ENCODE data around the gene GNAI3. TPM values are rescaled to one million over a fixed set of nuclear protein-coding genes. Genes with fewer than 3 reads are reported as not detected.

GNAI3 gene
- total RNA-seq, result 8.7 and 11.8 TPM in 2 replicates

DNA sequence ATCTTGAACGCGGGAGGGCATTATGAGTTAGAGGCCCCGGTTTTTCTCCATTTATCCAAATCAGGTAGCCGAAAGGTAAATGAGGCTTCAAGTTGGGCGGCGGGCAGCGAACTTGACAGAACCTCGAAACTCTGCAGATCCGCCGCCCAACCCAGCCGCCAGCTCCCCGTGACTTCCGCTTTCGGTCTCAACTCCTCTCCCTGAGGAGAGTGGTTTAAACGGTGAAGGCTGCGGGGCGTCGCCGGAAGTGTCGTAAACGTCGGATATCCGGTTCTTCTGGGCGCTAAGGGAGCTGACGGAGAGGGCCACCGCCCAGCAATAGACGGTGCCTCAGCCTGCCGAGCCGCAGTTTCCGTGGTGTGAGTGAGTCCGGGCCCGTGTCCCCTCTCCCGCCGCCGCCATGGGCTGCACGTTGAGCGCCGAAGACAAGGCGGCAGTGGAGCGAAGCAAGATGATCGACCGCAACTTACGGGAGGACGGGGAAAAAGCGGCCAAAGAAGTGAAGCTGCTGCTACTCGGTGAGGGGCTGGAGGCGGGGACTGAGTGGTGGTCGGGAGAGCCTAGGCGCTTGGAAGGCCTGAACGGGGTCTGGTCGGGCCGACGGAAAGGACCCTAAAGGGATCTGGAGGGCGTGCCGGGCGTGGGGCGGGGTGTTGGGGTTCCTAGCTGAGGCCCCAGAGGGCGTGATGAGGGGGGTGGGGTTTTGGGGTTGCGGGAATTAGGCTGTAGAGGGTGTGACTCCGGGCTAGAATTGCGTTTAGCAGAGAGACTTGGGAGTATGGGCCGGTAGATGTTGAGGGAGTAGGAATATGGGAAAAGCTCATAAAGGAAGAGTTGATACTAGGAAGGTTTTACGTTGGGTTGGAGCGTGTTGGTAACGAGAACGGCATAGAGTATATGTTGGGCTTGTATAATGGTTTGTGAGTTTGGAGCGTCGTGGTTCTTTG is at the start of gene GNAI3:
Gene GNAI3 (plus strand): TSS at position 295 of the 947 bp plus-strand sequence. CDS start 106 bp downstream, at position 401.
- DNase-seq (ENCODE audit: low read depth in 2 of 2), result peak; percentile 92 to 97

DNA sequence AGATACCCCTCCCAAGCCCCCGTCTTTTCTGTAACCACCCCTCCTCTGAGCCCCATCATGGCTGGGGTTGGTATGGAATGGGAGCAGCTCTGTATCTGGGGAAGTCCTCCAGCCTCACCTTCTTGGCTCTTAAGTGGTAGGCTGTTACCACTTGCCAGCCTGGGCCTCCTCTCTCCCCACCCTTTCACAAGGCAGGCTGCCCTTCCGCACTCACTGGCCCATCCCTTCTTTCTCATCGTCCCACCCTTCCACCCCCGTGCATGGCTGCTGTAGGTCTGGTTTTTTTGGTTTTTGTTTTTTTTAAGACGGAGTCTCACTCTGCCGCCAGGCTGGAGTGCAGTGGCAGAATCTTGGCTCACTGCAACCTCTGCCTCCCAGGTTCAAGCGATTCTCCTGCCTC is 49.3 kb upstream of the GNAI3 start:
- no peak for DNase-seq (ENCODE audit: low read depth in 2 of 2)

DNA sequence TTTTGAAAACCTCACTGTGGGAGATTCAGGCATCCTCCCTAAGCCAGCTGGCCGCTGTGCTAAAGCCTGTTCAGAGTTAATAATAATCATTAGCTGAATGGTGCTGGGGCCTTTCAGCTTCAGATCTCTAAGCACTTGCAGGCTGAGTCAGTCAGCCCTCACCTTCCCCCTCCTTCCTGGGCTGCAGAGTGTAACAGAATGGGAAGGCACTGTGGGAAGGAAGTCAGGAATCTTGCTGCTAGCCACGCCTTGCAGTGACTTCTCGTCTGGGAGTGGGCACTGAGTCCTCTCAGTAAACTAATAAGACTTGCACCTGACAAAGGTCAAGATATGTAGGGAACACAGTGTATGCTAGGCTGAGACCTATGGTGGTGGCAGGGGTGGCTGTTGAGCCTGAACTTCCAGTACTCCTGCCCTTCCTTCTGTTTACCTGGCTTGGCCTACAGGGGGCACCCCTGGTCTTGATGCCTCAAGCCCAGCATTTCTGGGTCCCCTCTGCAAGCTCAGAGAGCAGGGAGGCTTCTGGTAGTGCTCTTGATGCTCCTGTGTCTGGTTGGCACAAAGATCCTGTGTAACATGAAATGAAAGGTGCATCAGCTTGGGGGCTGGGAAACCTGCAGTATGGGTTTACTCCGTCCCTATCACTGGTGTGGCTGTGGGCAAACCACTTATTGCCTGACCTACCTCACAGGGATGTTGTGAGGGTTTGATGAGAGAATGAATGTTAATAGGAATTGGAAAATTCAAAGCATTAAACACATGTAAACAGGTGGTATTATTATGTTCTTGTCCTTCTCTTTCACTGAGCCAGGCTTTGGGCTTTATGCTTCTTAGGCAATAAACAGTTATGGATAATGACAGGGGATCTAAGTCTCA is 48.5 kb upstream of the GNAI3 start:
- DNase-seq (ENCODE audit: low read depth in 2 of 2), result peak; percentile 40 to 70

DNA sequence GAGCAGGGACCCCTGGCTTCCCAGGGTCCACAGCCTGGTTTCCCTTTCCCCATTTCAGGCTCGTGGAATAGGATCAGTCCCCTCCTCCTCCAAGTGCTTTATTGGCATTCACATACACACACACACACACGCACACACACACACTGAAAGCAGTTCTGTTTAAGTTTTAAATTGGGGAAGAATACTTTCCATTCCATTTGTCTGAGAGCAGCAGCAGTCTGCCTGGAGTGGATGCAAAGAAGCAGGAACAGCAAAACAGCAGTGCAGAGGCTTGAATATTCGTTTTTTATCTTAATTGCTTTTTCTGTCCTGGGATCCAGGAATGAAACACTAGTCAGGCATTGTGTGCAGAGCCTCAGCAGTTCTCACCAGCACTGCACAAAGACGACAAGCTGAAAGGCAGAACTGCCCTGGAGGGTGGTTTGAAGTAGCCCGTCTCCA is 47.5 kb upstream of the GNAI3 start:
- no peak for DNase-seq (ENCODE audit: low read depth in 2 of 2)

DNA sequence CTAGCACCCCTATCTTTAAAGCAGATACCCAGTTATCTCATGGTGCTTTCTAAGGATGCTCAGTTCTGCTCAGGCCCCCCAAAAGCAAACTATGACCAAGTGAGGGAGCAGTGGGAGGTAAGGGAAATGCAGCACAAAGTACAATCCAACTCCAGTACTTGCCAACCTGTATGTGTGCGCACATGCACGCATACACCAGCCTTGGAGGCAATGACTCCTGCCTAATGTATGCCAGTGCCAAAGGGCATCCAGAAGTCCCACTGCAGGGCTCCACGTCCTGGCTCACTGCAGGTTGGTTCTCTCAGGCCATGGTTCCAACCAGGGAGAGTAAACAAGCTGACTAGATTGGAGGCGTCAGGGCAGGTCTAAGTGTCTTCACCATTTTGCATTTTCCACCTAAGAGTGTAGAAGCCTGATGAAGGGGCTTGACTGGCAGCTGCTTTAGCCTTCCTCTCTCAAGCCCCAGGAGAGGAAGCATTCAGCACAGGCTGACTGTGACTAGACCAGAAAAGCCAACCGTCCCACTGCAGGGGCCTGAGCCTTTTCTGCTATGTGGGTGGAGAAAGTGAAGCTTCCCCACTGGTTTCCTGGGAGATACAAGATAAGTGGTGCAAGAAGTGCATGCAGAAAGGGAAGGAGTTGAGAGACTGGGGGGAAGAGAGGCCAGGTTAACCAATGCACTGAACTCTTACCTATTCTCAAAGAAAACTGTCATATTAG is 46.6 kb upstream of the GNAI3 start:
- no peak for DNase-seq (ENCODE audit: low read depth in 2 of 2)

DNA sequence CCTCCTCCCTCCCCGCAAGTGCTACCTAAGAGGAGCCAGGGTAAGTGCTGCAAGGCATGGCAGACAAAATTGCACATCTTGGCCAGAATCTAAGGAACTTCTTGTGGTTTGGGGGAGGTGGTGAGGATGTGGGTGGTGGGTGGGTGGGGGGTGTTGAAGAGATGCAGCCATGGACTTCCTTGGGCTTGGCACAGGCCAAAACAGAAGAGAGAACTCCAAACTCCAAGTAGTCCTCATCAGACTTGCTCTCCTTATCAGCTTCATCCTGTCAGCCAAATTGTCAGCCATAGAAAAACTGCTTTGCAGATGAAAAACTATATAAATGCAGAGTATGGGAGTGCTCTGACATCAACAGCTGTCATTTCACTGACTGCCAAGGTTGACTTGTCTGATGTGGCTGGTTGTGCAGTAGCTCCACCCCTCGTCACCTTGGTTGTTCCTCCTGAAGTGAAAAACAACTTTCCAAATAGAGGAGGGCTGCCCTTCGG is 46.0 kb upstream of the GNAI3 start:
- DNase-seq (ENCODE audit: low read depth in 2 of 2), result no peak

DNA sequence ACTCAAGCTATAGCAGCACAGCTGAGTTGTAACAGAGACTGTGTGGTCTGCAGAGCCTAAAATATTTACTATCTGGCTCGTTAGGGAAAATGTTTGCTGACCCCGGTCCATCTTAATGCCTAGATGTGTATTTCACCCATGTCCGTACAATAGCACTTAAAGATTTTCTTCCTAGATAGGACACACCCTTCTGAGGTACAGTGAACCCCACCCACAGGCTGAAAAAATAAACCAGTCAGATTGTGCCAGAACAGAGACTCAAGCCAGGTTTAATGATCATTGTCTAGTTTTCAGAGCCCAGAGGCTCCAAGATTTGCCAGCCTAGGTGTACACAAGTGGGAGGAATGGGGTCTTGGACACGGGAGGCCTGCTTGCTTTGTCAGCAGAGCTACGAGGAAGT is 44.5 kb upstream of the GNAI3 start:
- no peak for DNase-seq (ENCODE audit: low read depth in 2 of 2)

DNA sequence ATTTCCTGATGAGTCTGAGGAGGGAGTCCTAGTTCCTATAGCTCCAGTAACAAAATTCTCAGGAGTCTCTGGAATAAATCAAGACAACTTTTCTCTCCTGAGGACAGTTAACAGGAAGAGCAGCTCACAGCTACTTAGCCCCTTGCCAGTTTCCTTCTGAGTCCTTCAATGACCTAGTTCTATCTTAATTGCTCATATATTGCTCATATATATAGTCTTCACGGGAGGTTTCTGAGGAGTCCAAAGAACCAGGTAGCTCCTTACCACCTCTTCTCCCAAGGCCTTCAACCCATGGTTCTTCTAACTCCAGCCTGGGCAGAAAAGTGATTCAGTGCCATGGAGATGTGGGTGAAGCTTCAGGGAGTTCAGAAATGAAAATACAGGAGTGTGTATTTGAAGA is 43.4 kb upstream of the GNAI3 start:
- DNase-seq (ENCODE audit: low read depth in 2 of 2), result no peak

DNA sequence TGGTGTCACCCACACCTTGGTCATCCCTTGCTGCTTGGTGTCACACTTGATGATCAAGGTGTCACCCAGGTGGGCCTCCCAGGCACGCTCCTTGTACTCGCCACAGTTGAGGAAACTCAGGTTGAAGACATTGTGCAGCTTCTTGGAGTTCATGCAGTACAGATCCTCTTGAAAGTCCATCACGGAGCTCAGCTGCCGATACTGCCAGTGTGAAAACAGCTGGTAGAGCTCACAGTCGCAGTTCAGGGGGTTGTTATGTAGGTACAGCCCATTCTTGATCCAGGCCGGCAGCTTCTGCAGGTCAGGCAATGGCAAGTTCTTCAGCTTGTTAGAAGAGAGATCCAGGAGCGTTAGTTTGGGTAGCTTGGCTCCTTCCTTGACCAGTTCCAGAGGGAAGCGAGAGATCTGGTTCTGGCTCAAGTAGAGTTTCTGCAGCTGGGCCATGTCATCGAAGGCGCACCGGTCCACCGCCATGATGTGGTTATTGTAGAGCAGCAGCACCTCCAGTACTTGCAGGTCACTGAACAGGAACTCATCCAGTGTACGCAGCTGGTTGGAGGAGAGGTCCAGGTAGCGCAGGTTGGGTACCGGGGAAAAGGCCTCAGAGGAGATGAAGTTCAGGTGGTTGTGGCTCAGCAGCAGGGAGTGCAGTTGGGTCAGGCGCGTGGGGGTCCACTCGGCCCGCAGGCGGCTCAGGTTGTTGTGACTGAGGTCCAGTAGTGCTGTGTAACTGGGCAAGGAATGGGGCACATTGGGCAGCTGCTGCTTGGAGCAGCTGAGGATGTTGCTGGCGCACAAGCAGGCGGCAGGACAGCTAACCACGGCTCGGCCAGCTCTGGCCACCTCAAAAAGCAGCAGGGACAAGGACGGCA is 40.2 kb upstream of the GNAI3 start:
- no peak for DNase-seq (ENCODE audit: low read depth in 2 of 2)

DNA sequence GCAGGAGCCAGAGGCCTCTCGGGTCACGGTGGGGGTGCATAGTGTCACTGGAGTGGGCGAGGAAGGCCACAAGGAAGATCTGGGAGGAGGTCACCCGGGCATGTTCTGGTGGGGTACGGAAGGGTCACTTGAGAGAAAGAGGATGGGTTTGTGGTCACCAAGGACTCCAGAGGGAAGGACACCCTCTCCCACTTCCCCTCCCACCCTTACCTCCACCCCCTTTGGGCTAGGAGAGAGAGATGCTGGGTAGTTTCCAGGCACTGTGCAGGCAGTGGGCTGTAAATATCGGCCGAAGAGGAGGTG is 39.6 kb upstream of the GNAI3 start:
- no peak for DNase-seq (ENCODE audit: low read depth in 2 of 2)

DNA sequence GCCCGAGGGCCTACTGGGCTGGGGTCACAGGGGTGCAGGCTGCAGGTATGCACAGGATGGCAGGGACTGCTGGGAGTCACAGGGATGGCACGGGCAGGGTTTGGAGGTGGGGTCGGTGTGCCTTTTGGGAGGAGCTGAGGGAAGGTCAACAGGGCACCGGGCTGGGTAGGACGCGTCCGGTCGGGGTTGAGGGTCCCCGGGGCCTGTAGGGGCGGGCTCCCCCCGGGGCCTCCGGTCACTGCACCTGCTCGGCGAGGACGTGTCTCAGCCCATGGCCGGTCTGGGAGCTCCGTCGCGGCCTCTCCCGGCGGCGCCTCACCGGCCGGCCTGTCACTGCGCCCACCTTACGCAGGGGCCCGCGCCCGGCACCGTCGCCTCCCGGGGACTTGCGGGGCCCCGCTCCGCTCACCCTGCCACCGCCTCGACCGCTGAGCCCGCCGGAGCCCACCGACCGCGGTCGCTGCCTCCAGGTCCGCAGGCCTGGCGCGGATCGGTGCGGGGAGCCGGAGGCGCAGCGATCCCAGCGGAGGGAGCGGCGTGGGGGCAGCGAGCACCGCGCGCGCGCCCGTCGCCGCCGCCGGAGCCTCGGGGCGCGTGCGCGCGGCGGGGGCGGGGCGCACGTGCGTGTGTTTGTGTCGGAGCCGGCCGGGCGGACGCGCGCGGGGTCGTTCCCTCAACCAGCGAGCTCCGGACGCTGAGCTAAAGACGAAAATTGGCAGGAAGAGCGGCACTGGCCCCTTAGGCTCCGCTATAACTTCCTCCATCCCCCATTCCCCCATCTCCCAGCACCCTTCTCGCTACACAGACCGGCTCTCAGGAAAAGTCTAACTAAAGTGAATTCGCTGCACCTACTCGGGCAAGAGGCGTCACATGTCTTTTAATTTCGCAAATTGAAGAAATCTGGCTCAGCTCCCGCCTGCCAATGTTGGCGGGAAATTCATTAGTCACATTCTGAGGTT is 39.0 kb upstream of the GNAI3 start, which contains the start of gene AMIGO1:
Gene AMIGO1 (minus strand): TSS at position 552 of the 959 bp plus-strand sequence. CDS start 815 bp downstream, outside the sequence.
- DNase-seq (ENCODE audit: low read depth in 2 of 2), result peak; percentile 54 to 69

DNA sequence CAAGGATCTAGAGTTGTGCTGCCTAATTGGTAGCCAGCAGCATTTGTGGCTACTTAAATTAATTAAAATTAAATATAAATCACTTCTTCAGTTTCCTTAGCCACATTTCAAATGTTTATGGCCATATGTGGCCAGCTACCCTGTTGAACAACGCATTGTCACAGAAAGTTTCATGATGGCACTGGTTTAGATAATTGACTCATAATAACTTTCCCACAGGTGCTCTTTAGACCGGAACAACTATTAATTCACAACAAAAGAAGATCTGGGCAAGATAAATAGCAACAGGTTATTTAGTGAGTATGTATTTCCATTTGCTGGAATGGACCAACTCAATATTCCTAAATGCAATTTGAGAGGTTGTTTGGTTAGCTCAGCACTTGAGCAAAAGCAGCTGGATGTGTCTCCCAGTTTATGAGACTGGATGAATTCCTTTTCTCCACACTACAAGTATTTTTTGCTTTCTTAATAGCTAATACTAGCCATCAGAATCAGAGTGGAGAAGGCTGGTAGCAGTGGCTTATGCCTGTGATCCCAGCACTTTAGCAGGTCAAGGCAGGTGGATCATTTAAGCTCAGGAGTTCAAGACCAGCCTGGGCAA is 35.2 kb upstream of the GNAI3 start:
- no peak for DNase-seq (ENCODE audit: low read depth in 2 of 2)

DNA sequence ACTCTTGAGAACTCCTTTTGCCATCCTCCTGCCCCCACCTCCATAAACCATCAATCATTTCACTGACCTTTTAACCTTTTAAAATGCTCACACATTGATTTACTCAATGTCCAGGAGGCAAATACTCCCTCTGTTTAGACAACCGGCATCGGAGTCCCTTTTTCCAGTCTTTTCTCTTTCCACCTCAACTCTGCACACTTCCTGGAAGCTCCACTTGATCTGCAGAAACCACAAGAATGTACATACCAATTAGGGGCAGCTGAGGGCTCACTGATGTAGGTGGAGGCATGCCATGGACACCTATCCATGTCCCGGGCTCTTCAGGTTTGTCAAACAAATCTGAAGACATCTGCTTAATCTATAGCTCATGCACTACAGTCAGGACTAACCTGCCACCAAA is 33.6 kb upstream of the GNAI3 start:
- no peak for DNase-seq (ENCODE audit: low read depth in 2 of 2)

DNA sequence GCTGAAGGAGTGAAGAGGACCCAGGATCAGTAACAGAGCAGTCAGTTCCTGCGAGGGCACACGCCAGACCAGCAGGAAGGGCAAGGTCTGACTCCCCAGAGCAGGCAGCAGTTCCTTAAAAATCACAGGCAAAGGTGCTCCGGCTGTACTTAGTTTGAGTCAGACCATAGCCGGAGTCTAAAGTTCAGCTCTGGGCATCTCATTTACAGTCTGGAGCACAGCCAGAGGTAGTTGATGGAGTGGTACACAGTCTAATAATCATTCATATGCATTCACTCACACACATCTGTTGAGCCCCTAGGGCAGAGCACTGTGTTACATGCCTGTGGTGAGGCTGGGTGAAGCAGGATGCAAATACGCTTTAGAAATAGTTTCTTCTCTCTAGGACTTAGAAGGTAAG is 31.5 kb upstream of the GNAI3 start:
- DNase-seq (ENCODE audit: low read depth in 2 of 2), result no peak

DNA sequence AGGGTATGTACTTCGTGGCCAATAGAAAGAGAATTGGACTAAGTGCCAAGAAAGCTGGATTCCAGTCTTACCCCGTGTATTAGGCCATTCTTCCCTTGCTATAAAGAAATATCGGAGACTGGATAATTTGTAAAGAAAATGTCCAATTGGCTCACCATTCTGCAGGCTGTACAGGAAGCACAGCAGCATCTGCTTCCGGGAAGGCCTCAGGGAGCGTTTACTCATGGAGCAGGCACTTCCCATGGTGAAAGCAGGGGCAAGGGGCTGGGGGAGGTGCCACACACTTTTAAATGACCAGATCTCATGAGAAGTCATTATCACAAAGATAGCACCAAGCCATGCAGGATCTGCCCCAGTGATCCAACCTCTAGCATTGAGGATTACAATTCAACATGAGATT is 31.1 kb upstream of the GNAI3 start:
- DNase-seq (ENCODE audit: low read depth in 2 of 2), result no peak

DNA sequence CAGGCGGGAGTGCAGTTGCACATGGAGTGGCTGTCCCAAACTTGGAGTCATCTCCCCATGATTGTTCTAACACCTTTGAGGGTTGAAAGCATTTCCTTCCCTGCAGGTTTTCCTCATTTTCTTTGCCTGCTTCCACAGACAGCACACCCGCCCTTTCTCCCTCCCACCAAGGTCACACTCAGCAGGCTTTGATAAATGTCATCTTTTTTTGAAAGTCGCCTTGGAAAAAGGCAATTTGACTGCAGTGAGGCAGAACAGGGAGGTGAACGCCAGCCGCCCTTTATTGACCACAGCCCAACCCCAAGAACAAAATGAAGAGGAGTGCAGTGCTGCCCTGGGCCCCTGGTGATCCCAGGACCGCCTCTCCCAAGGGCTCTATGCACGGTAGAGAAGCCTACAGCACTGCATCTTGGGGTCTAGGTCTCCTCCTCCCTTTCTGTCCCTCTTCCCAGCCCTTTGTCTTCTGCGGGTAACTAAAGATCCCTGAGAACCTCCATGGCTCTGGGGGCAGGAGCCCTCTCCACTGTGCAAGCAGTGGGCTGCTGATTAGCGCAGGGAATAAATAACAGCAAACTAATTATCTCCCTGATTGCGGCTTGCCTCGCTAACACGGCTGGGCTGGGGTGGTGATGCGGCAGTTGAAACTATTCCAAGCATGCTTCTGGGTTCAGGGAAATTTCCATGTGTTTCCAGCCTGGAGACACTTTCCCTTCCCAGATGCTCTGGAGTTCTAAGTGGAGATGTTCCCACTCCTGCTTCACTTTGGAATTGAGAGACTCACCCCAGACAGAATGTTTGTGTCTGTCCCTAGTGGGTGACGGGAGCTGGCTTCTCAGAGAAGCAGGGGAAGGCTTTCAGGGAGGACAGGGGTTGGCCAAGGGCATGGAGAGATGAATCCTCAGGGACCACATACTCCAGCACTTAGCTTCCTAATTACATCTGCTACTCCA is 27.1 kb upstream of the GNAI3 start:
- no peak for DNase-seq (ENCODE audit: low read depth in 2 of 2)

DNA sequence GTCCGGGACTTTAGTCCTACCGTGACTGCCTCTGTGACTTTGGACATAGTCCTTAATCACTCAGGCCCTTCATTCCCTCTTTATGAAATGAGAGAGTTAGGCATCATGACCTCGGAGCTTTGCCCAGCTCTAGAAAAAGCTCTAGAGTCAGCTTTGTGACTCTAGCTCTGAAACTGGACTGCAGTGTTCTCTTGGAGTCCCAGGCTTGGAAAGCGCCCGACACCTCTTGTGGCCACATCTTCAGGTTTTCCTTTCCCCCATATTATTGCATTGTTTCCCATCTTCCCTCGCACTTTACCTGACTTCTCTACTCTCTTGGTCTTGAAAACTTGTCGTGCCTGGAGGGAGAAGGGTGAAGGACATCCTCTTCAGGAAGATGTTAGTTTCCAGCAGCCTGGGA is 26.4 kb upstream of the GNAI3 start:
- DNase-seq (ENCODE audit: low read depth in 2 of 2), result no peak

DNA sequence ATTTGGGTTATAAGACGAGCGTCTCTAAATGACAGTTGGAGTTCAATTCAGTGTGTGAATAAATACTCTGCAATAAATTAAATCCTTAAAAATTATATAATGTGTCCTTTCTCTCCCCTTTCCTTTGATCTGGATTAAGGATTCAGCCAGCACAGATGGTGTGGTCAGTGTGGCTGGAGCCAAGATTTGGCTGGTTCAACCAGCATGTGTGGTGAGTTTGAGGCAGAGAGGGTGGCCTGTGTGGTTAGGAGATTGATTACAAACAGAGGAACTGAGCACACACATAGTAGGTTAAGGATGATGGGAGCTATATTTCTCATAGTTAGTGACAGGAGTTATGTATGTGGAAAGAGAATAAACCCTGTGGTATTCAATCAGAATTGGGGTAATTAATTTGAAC is 24.7 kb upstream of the GNAI3 start:
- DNase-seq (ENCODE audit: low read depth in 2 of 2), result no peak
